Measurements from ENCODE around the gene DISC1.

Gene DISC1

GRCh38 chr1:231828182-231828920, 201.8 kb downstream of the DISC1 start:
- no peak for DNase-seq

DNA sequence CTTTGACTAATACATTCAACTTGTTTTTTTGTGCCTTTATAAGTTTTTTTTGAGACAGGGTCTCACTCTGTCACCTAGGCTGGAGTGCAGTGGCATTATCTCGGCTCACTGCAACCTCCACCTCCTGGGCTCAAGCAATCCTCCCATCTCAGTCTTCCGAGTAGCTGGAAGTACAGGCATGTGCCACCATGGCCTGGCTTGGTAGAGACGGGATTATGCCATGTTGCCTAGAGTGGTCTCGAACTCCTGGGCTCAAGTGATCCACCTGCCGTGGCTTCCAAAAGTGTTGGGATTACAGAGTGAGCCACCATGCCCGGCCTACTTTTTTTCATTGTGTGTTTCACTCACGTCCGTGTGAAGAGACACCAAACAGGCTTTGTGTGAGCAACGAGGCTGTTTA, 202.7 kb downstream of the DISC1 start:
- DNase-seq = no peak

GRCh38 chr1:231836227-231836893, 209.8 kb downstream of the DISC1 start:
- no peak for DNase-seq

- DNase-seq = no peak
These were observed 211.9 kb downstream of the DISC1 start for GRCh38 chr1:231838521-231838920.

GRCh38 chr1:231839999-231840398, 213.4 kb downstream of the DISC1 start:
- DNase-seq = no peak

DNA sequence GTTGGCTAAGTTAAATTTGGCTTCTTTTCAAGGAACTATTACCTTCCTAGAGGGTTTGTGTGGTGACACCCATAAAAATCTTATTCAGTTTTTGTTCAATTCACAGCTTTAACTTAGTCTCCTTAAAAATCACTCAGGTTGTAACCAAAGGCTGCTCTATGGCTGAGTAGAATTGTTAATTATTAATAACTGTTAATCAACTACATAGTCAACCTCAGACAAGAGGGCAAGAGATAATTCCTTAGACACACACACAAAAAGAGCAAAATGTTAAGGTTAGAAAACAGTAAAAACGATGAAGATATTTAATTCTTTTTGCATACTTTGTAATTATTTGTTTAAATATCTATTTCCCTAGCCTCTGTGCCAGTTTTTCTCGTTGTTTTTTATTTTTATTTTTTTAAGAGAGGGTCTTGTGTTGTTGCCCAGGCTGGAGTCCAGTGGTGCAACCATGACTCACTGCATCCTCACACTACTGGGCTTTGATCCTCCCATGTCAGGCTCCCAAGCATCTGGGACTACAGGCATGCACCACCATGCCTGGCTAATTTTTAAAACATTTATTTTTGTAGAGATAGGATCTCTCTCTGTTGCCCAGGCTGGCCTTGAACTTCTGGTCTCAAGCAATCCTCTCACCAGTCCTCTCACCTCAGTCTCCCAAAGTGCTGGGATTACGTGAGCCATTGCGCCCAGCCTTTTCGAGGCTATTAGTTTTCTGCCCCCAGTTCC, 215.2 kb downstream of the DISC1 start:
- no peak for DNase-seq

DNA sequence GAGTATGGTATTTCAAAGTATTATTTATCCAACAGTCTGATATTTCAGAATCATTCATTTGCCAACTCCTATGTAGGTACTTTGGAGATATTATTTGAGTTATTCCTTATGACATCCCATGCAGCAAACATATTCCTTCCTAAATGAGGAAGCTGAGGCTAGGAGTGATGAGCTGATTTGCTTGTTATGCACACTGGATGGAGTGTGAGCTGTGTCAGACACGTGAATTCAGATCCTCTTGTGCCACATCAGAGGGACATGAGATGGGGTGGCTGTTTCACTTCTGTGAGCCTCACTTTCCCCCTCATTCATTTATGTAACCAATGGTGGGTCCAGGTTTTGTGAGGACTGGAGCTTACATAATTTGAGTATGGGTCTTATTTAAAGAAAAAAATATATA, 215.9 kb downstream of the DISC1 start:
- no peak for DNase-seq

DNA sequence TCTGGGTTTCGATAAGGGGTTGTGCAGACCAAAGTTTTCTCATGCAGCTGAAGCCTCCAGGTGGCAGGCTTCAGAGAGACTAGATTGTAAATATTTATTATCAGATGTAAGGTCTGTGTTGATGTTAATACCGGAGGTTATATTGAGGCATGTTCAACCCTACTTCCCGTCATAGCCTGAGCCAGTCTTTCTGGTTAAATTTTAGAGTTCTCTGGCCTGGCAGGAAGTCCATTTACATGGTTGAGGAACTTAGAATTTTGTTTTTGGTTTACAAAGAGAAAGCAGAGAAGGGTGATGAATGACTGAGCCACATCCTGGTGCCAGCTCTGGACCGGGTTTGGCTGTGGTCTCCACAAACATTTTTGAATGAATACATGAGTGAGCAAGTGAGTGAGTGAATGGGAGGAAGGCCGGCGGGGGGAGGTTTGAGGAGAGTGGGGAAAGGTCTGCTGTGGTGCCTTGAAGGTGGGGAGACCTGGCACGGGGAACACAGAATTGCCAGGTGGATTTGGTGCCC, 218.5 kb downstream of the DISC1 start:
- DNase-seq = no peak

- no peak for DNase-seq
These were observed 221.2 kb downstream of the DISC1 start for GRCh38 chr1:231847612-231848397.

DNA sequence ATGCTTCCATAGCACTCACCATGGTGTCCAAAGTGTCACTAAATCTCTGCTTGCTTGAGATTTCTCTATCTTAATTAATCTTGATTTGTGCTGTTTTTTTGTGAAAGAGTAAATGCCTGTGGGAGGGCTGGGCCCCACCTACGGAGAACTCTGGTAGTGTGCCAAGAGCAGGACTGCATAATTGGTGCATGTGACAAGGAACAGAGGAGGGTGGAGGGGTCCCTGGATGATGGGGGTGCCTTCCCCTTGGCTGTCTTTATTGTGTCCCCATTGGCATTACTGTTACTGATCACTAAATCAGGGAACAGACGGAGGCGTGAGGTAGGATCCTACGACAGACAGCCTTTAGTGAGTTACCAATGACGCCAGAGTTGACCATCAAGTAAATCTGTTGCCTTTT, 223.4 kb downstream of the DISC1 start:
- no peak for DNase-seq

- DNase-seq = no peak
These were observed 224.2 kb downstream of the DISC1 start for GRCh38 chr1:231850786-231851185.

GRCh38 chr1:231853588-231854207, 227.1 kb downstream of the DISC1 start:
- no peak for DNase-seq

DNA sequence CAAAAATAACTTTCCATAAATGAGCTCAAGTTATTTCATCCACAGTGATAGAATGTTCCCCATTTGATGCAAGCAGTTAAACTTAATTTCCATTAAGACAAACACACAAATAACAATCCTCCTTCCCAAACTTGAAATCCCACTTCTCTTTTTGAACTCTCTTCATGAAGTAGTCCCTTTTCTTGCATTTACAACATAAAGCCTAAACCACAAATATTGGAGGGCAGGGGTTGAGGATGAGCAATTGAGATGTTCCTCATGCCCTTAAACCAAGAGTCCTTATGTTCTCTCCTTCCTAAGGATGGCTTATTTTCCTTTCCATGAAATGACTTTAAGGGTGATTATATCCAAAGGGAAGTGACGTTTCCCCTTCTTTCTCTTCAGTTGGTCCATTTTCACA, 228.8 kb downstream of the DISC1 start:
- no peak for DNase-seq

DNA sequence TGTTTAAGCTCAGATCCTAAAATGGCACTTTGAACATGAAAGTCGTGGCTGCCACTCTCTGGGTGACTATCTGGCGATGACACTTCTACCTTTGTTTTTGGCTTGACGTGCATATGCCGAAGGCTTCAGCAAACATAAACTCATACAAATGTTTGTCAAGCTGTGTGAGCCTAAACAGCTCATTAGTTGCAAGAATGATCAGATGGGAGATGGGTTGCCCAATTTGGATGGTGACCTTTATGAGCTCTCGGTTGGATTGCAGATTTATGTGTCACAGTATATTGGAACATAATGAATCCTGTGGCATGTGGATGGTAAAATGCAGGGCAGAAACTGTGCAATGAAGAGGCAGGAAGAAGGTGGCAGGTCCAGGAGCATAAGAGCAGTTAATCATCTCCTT, 229.3 kb downstream of the DISC1 start:
- DNase-seq = no peak

DNA sequence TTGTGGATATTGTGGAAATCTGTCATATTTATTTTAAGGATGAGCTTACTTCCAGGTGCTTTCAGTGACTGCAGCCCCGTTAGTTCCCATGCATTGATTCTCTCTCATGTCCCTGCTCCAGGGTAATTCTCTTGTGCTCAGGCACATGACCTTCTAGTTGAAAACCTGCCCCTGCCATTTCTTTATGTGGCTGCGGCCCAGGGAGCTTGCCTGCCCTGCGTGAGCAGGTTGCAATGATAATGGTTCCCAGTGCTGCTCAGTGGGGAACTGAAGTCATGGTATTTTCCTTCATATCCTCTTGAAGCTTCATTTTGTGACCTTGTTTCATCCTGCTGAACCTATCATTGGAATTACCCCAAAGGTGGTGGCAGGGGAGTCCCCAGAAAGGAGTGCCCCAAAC, 229.8 kb downstream of the DISC1 start:
- DNase-seq = no peak

GRCh38 chr1:231856894-231857293, 230.3 kb downstream of the DISC1 start:
- no peak for DNase-seq

DNA sequence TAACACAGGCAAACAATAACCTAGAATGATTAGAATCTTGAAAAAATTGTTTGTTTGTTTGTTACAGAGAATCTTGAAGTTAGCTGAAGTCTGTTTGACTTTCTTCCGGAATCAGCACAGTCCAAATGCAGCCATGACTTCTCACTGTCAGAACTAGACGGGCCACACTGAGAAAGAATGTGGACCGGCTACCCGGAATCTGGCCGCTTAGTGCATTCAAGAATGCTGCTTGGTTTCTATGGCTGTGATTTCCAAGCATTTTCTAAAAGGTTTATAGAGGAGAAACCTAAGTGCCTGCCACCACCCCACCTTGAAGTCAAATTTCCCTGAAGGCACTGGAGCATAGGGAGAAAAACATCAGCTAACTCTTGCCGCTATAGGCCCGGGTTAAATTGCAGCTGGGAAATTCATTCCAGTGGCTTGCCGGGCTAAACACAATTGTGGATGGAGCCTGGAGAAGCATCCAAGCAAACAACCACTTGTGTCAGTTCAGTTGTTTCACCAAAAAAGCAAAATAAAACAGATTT, 231.1 kb downstream of the DISC1 start:
- DNase-seq = no peak

- no peak for DNase-seq
These were observed 233.9 kb downstream of the DISC1 start for GRCh38 chr1:231860221-231861088.

- no peak for DNase-seq
These were observed 235.2 kb downstream of the DISC1 start for GRCh38 chr1:231861541-231862481.

- DNase-seq = no peak
These were observed 236.0 kb downstream of the DISC1 start for GRCh38 chr1:231862611-231863010.

Measured in activated CD8-positive, alpha-beta memory T cell treated with anti-CD3 and anti-CD28 coated beads for 24 hours (primary cell).